OCI-LY3 (cell line): ENCODE measurements around the gene TTLL10.

Experiments
- EZH2phosphoT487 ChIP-seq: fragments of 200-600 bp; shearing (Covaris generic); IDR thresholded peaks from 2 replicates; pipeline ENCODE4 v1.6.1; 2018; ENCODE audit warnings: antibody characterized with exemption, mixed run types, low read depth
- TF ChIP-seq, protein P1 (sequence below): fragments of 200-600, 300-600 bp; sonication (generic); IDR thresholded peaks from 2 replicates; pipeline ENCODE4 v1.5.1; 2014; ENCODE audit warnings: antibody characterized with exemption, low read length, low read depth

GRCh38 chr1:1232208-1232795 lies 58.6 kb downstream of the TTLL10 start, which contains the start of gene B3GALT6:
- TF ChIP-seq, protein P1, sequence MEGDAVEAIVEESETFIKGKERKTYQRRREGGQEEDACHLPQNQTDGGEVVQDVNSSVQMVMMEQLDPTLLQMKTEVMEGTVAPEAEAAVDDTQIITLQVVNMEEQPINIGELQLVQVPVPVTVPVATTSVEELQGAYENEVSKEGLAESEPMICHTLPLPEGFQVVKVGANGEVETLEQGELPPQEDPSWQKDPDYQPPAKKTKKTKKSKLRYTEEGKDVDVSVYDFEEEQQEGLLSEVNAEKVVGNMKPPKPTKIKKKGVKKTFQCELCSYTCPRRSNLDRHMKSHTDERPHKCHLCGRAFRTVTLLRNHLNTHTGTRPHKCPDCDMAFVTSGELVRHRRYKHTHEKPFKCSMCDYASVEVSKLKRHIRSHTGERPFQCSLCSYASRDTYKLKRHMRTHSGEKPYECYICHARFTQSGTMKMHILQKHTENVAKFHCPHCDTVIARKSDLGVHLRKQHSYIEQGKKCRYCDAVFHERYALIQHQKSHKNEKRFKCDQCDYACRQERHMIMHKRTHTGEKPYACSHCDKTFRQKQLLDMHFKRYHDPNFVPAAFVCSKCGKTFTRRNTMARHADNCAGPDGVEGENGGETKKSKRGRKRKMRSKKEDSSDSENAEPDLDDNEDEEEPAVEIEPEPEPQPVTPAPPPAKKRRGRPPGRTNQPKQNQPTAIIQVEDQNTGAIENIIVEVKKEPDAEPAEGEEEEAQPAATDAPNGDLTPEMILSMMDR: no peak
- TF ChIP-seq EZH2phosphoT487: no peak
